HG03025 (cell line): ENCODE results near the gene ZFAND3.

Source experiments
- ATAC-seq: cut with Tn5 transposase; IDR thresholded peaks from one replicate; pipeline ENCODE4 v1.9.1; 2021; ENCODE audit warnings: mild to moderate bottlenecking, moderate library complexity; ENCODE audit not compliant: unreplicated experiment, low FRiP score

ZFAND3 gene

DNA sequence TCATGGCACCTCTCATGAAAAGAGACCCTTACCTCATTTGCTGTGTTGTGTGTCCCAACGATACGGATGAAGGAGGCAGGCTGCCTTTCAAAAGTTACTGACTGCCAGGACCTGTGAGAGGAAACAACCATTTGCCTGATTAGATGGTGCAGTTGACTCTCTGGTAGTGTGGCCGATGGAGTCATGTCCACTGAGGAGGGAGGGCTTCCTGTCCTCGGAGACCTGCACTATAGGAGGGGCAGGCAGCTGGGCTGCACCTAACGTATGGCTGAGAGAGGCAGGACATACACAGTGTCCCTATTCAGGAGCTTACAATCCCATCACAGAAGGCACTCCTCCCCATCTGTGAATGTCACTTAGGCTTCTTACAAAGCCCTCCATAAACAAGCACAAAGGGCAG, 373.0 kb downstream of the ZFAND3 start:
- ATAC-seq: no peak

DNA sequence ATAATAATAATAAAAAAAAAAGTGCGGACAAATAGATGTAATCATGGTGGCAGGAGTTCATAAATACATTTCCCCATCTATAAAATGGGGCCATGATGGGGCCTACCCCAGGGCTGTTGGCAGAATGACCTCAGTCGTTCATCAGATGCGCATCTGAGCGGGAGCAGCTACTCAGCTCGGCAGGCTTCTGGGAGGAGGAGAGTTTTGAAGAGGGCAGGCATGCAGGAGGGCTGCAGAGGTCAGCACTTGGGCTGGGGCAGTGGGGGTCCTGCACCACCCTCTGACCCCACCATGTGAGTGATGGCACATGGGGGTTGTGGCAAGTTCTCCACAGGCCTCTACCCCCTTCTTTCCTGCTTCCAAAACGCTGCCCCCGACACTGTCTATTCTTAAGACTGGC, 373.5 kb downstream of the ZFAND3 start:
- no peak for ATAC-seq

DNA sequence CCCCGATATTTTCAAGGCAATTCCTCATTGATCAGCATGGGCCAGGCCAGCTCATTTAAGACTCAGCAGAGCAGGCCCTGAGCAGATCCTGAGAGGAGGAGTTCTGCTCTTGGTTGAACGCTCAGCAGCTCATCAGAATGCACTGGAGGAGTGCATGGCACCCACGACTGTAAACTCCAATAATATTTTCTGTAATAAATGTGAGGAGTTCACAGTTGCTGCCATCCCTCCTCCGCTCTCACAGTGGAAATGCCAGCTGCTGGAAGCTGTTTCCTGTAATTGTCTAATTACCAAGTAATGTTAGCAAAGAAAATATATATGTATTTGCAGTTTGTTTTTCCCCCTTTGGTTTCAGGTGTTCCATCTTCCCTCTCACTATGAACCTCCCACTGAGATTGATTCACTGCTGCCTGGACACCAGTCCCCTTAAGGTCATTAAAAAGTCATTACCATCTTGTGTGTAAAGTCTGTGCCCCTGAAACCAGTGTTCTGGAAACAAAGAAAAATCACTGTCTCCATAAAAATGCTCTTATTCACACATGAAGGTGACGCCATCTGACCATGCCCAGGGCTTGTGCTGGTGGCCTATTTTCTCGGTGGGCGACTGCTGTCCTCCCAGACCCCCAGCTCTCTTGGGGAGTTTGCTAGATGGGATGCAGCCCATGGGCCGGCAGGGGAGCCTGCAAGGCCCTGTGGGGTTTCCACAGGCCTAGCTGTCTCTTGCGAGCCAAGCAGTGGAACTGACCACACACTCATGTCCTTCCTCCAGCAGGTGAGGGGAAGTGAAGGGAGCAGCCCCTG, 374.2 kb downstream of the ZFAND3 start:
- no peak for ATAC-seq

DNA sequence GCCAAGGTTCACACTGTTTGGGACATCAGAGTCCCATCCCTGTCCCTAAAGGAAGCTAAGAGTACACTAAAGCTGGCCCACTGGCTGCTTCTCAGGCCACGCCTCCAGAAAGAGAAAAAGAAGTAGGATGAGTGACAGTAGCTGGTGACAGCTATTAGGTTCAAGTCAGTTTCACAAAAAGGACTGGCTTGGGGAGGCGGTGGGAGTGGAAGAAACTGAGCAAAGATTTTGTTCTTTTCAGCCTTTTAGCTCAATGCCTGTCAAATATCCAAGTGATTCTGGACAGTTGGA, 374.7 kb downstream of the ZFAND3 start:
- no peak for ATAC-seq

DNA sequence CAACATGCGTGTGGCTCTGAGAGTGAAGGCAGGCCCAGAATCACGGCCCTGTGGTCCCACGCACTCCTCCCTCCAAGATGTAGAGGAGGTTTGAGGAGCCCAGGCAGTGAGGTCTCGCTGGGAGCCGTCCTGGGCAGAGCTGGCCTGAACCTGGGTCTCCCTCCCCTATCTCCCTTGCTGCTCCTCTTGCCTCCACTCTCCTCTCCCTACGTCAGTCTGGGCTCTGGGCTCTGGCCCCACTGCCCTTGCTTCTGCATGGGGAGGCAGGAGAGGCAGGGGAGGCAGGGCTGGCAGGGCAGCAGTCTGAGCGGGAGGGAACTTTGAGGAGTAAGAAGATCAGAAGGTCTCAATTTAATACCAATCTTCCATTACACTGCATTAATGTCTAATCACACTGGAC, 375.1 kb downstream of the ZFAND3 start:
- ATAC-seq: no peak

DNA sequence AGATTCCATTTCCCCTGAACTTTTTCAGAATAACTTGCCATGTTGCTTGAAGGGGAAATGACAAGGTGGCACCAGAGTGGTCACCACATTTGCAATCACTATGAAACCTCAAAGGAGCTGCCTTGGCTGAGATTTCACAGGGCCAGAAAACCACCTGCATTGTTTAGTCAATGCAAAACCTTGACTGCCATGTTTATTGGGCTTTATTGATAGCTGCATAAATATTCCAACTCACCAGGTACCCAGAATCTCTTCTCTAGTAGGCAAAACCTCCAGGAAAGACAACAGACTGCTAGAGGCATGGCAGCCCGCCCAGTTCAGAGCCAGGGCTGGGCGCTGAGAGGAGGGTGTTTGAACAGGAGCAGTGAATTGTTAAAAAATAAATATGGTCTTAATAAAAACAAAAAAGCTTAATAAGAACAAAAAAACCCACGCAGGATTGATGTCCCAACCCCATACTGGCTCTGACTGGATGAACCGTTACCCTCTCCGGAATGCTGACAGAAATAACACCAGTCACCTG, 375.6 kb downstream of the ZFAND3 start:
- no peak for ATAC-seq

DNA sequence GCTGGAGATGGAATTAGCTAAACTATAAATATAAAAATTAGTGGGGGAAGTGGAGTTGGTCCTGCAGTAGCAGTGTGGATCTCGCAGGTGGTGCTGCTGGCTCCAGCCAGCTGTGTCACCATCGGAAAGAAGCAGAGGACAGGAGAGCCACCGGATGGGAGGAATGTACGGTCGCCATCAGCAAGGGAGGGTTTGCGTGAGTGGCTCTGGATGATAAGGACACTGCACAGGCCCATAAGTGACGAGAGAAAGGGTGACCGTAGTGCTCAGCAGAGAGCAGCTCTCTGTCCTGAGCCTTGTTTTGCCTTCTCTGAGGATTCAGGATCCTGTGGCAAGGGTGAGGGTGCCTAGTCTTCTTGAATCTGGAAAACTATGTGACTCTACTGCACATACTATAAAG, 378.7 kb downstream of the ZFAND3 start:
- no peak for ATAC-seq
